Kasumi-1 (cell line): ENCODE measurements around the gene LPP.

Source experiments
- DNase-seq, 2 experiments: peaks; one replicate each; lab custom pipeline; 2025; lab: John Stamatoyannopoulos, UW

Gene LPP

GRCh38 chr3:188916934-188917401 is 763.0 kb downstream of the LPP start:
- peak; percentile 12 to 35 for DNase-seq

- no peak for DNase-seq
Measured at GRCh38 chr3:188918093-188918492, 764.1 kb downstream of the LPP start.

- DNase-seq, result no peak
Measured at GRCh38 chr3:188923671-188924070, 769.7 kb downstream of the LPP start.

- DNase-seq, result no peak
Measured at GRCh38 chr3:188925376-188925775, 771.4 kb downstream of the LPP start.

DNA sequence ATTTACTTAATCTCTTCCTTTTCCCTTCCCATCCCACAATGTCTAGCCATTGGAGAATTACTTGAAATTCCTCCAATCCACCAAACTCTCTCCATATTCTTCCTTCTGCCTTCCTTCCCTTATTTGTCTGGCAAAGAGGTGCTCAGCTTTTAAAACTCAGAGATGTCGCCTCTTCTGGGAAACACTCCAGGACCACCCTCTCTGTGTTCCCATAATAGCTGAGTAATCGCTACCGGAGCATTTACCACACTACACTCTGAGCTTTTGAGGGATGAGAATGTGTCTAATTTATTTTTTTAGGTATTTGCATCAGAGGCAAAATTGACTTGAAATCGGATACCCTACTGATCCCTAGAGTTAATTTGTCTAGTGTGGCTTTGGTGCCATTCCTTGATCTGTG is 772.2 kb downstream of the LPP start:
- DNase-seq, result no peak

DNA sequence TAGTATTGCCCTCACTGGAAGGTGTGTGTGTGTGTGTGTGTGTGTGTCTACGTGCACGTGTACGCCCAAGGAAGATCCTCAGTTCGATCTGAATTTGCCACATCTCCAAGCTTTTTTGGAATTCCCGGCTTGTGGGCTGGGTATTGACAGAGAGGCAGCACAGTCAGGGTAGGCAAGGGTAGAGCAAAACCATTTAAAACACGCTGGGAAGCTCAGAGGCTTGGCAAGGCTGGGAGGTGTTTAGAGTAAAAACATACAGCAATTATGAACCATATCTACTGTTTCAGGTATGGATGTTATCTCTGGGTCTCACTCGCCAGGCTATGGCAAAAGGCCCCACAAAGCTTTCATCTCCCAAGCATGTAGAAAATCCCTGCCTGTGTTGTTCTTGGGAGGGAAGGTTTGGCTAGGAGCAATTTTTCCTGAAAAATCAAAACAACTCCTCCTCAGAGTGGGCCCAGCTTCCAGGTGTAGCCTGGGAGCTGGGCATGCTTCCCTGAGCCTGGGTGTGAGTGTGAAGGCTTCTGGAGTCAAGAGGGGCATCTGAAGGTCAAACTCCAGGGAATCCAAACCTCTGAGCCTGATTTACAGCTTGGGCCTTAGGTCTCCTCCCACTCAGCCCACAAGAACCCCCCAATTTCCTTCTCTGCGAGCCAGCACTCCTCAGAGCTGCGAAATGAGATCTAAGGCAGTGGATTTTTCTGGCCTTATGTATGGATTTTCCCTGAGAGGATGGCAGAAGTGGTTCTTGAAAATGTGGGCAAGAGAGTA is 773.0 kb downstream of the LPP start:
- no peak for DNase-seq

GRCh38 chr3:188927971-188928370 is 774.0 kb downstream of the LPP start:
- no peak for DNase-seq

GRCh38 chr3:188929137-188929536 is 775.2 kb downstream of the LPP start:
- DNase-seq, result no peak

DNA sequence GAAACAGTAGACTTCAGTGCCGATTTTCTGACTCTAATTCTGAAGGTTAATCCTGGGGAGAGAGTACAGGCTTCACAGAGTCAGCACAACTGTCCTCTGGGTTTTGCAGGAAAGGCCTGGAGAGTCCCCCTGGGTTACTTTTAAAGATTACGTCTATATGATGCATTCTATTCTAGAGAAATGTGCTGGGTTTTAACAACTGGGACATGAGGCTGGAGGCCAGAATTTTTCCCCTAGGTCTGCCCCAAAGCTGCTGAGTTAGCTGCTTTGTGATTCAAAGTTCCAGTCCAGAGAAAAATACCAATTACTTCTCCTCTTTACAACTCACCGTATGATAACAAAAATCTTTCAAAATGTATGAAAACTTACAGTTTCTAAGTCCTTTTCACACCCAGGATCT is 777.1 kb downstream of the LPP start:
- DNase-seq, result no peak

DNA sequence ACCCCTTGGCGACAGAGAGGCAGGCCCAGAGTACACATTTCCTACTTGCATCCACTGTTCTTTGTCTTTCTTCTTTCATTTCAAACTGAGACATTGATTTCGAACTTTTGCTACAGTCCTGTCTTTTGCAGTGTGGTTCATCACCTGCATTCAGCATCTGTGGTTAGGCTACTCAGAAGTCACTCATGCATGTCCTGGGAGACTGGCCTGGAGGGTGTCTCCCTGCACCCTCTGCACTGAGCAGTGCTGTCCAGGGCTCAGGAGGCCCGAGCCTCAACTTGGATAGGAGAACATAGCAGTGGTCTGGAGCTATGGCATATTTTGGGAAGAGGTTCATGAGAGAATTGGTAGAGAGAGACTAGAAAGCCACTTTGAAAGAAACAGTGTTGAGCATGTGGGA is 777.6 kb downstream of the LPP start:
- no peak for DNase-seq

- no peak for DNase-seq
Measured at GRCh38 chr3:188934989-188935388, 781.0 kb downstream of the LPP start.

GRCh38 chr3:188936597-188937107 is 782.7 kb downstream of the LPP start:
- no peak for DNase-seq

DNA sequence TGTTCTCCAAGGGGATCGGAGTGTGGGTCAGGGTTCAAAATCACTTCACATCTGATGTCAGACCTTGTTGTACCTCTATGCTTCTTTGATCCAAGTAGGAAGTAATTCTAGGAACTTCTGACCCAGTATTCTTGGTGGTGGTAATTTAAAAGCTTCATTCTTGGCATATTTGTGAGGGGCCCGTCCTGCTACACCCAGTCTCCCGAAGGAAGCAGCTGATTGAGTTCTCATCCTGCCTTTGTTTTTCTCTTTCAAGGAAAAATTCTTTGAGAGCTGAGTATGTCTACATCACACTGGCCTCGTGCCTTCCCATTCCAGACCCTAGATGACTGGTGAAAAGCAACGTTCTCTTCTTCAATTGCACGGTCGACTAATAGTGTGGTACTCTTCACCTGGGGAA is 783.4 kb downstream of the LPP start:
- no peak for DNase-seq

DNA sequence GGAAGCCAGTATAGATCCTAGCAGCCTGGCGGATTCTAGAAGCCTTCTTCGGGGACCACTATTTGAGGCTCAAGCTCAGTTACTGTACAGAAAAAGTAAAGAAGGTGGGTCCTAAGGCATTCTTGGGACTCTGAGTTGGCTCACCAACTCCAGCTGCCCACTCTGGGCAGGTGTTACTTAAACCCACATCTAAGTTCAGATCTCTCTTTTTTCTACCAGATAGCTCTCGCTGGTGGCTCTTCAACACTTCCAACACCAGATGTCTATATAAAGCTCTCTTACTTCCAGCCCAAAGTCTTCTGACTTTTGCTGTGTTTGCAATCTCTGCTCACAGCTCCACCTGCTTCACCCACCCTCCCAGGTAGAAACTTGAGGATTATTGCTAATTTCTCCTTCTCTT is 785.0 kb downstream of the LPP start:
- no peak for DNase-seq

GRCh38 chr3:188939814-188940572 is 786.0 kb downstream of the LPP start:
- no peak for DNase-seq
